WTC11 (cell line): ENCODE results near the gene MRTFB.

Experiments used
- FOXJ3 ChIP-seq: sonication (generic); formaldehyde crosslinking; IDR thresholded peaks from 2 replicates; pipeline ENCODE4 v1.9.0; 2021; ENCODE audit warnings: missing genetic modification reagents, mild to moderate bottlenecking, borderline replicate concordance
- FOXK1 ChIP-seq: sonication (generic); formaldehyde crosslinking; IDR thresholded peaks from 2 replicates; pipeline ENCODE4 v1.8.0; 2022; ENCODE audit warnings: mild to moderate bottlenecking, moderate library complexity, missing genetic modification reagents
- GTF2I ChIP-seq: fragments of 250-450 bp; sonication (Bioruptor Pico); conservative IDR thresholded peaks from 2 replicates; pipeline ENCODE4 v1.4.0; 2021; ENCODE audit warnings: mild to moderate bottlenecking
- KAT7 ChIP-seq: sonication (generic); formaldehyde crosslinking; IDR thresholded peaks from 2 replicates; pipeline ENCODE4 v1.8.1; 2023; ENCODE audit warnings: missing genetic modification reagents, mild to moderate bottlenecking, borderline replicate concordance
- NFE2L1 ChIP-seq: sonication (generic); formaldehyde crosslinking; IDR thresholded peaks from 2 replicates; pipeline ENCODE4 v1.8.1; 2023; ENCODE audit warnings: missing genetic modification reagents
- OVOL2 ChIP-seq: fragments of 250-450 bp; sonication (Bioruptor Pico); IDR thresholded peaks from 2 replicates; pipeline ENCODE4 v1.9.0; 2021; ENCODE audit warnings: mild to moderate bottlenecking, borderline replicate concordance
- SP1 ChIP-seq: sonication (generic); formaldehyde crosslinking; conservative IDR thresholded peaks from 2 replicates; pipeline ENCODE4 v1.8.1; 2022; ENCODE audit warnings: missing genetic modification reagents
- TEAD4 ChIP-seq: sonication (generic); formaldehyde crosslinking; IDR thresholded peaks from 2 replicates; pipeline ENCODE4 v1.8.0; 2022; ENCODE audit warnings: mild to moderate bottlenecking, missing genetic modification reagents
- ZNF138 ChIP-seq: sonication (generic); formaldehyde crosslinking; conservative IDR thresholded peaks from 2 replicates; pipeline ENCODE4 v1.8.1; 2022; ENCODE audit warnings: mild to moderate bottlenecking, moderate library complexity, missing genetic modification reagents
- ZNF232 ChIP-seq: sonication (generic); formaldehyde crosslinking; IDR thresholded peaks from 2 replicates; pipeline ENCODE4 v1.8.0; 2022; ENCODE audit warnings: mild to moderate bottlenecking, missing genetic modification reagents
- ZNF671 ChIP-seq: fragments of 250-450 bp; sonication (Bioruptor Pico); IDR thresholded peaks from 2 replicates; pipeline ENCODE4 v1.8.0; 2021; ENCODE audit warnings: mild to moderate bottlenecking
- TF ChIP-seq, protein P1 (sequence below): fragments of 200-600 bp; IDR thresholded peaks from 2 replicates; pipeline ENCODE4 v1.8.0; 2022; ENCODE audit warnings: antibody characterized with exemption
- TF ChIP-seq, protein P2 (sequence below): sonication (generic); formaldehyde crosslinking; IDR thresholded peaks from 2 replicates; pipeline ENCODE4 v1.8.0; 2022; ENCODE audit warnings: mild to moderate bottlenecking, missing genetic modification reagents
- TF ChIP-seq, protein P3 (sequence below): sonication (generic); formaldehyde crosslinking; IDR thresholded peaks from 2 replicates; pipeline ENCODE4 v1.8.0; 2022; ENCODE audit warnings: missing genetic modification reagents

DNA sequence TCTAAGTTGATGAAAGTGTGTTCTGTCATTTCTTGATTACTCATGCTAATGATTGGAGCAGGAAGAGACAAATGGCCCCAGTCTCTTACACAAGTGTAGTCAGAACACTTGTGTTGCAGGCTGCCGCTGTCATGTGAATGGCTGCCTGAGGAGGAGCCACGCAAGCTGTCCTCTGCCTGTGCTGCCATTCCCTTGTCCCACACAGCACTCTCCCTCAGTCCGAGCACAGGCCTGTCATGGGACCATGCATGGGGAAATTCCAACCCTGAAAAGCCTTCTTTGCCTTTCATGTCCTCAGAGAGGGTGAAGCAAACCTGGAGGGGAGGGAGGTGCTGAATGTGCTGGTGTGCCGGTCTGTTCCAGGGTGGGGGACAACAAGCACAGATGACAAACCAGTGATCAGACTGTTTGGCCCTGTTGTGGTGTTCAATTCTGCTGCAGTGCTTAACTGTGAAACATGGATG, 109.4 kb downstream of the MRTFB start:
- TF ChIP-seq GTF2I (CRISPR knock-in tag) = no peak
- TF ChIP-seq, protein P1, sequence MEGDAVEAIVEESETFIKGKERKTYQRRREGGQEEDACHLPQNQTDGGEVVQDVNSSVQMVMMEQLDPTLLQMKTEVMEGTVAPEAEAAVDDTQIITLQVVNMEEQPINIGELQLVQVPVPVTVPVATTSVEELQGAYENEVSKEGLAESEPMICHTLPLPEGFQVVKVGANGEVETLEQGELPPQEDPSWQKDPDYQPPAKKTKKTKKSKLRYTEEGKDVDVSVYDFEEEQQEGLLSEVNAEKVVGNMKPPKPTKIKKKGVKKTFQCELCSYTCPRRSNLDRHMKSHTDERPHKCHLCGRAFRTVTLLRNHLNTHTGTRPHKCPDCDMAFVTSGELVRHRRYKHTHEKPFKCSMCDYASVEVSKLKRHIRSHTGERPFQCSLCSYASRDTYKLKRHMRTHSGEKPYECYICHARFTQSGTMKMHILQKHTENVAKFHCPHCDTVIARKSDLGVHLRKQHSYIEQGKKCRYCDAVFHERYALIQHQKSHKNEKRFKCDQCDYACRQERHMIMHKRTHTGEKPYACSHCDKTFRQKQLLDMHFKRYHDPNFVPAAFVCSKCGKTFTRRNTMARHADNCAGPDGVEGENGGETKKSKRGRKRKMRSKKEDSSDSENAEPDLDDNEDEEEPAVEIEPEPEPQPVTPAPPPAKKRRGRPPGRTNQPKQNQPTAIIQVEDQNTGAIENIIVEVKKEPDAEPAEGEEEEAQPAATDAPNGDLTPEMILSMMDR = no peak
- TF ChIP-seq KAT7 (CRISPR knock-in tag) = no peak
- TF ChIP-seq NFE2L1 (CRISPR knock-in tag) = no peak
- no peak for TF ChIP-seq TEAD4 (CRISPR knock-in tag)
- TF ChIP-seq, protein P2, sequence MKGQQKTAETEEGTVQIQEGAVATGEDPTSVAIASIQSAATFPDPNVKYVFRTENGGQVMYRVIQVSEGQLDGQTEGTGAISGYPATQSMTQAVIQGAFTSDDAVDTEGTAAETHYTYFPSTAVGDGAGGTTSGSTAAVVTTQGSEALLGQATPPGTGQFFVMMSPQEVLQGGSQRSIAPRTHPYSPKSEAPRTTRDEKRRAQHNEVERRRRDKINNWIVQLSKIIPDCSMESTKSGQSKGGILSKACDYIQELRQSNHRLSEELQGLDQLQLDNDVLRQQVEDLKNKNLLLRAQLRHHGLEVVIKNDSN = no peak
- no peak for TF ChIP-seq SP1
- TF ChIP-seq FOXK1 (CRISPR knock-in tag) = no peak
- TF ChIP-seq OVOL2 = no peak
- no peak for TF ChIP-seq ZNF138 (CRISPR knock-in tag)
- no peak for TF ChIP-seq ZNF232 (CRISPR knock-in tag)
- no peak for TF ChIP-seq ZNF671 (CRISPR knock-in tag)
- TF ChIP-seq FOXJ3 (CRISPR knock-in tag) = no peak
- TF ChIP-seq, protein P3, sequence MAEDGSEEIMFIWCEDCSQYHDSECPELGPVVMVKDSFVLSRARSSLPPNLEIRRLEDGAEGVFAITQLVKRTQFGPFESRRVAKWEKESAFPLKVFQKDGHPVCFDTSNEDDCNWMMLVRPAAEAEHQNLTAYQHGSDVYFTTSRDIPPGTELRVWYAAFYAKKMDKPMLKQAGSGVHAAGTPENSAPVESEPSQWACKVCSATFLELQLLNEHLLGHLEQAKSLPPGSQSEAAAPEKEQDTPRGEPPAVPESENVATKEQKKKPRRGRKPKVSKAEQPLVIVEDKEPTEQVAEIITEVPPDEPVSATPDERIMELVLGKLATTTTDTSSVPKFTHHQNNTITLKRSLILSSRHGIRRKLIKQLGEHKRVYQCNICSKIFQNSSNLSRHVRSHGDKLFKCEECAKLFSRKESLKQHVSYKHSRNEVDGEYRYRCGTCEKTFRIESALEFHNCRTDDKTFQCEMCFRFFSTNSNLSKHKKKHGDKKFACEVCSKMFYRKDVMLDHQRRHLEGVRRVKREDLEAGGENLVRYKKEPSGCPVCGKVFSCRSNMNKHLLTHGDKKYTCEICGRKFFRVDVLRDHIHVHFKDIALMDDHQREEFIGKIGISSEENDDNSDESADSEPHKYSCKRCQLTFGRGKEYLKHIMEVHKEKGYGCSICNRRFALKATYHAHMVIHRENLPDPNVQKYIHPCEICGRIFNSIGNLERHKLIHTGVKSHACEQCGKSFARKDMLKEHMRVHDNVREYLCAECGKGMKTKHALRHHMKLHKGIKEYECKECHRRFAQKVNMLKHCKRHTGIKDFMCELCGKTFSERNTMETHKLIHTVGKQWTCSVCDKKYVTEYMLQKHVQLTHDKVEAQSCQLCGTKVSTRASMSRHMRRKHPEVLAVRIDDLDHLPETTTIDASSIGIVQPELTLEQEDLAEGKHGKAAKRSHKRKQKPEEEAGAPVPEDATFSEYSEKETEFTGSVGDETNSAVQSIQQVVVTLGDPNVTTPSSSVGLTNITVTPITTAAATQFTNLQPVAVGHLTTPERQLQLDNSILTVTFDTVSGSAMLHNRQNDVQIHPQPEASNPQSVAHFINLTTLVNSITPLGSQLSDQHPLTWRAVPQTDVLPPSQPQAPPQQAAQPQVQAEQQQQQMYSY (CRISPR knock-in tag) = no peak
